Fibroblast of villous mesenchyme (primary cell): ENCODE data around the gene UQCR10. TPM values are rescaled to one million over a fixed set of nuclear protein-coding genes. Genes with fewer than 3 reads are reported as not detected.
A peak's percentile ranks its signal among the peaks of the same experiment; 100 is the strongest.

Source experiments
- DNase-seq: peaks from one replicate; pipeline ENCODE4 v3.0.0-alpha.2; 2010; ENCODE audit warnings: low read depth
- H3K4me3 ChIP-seq: 2 replicates; pipeline ENCODE4 v1.5.1; 2011; ENCODE audit warnings: low read depth, mild to moderate bottlenecking, low read length
- total RNA-seq: library from RNA; depleted of rRNA; stranded (reverse); fragments of >200 nt; gene quantifications from 2 replicates; pipeline ENCODE4 v1.2.3, GENCODE V29; 2012
- TF ChIP-seq, protein P1 (sequence below): IDR thresholded peaks from 2 replicates; pipeline ENCODE4 v1.5.1; 2012; ENCODE audit warnings: low read depth, mild to moderate bottlenecking, low read length; ENCODE audit not compliant: insufficient read depth

Gene UQCR10
- 59.6 and 60.9 TPM in 2 replicates for total RNA-seq

DNA sequence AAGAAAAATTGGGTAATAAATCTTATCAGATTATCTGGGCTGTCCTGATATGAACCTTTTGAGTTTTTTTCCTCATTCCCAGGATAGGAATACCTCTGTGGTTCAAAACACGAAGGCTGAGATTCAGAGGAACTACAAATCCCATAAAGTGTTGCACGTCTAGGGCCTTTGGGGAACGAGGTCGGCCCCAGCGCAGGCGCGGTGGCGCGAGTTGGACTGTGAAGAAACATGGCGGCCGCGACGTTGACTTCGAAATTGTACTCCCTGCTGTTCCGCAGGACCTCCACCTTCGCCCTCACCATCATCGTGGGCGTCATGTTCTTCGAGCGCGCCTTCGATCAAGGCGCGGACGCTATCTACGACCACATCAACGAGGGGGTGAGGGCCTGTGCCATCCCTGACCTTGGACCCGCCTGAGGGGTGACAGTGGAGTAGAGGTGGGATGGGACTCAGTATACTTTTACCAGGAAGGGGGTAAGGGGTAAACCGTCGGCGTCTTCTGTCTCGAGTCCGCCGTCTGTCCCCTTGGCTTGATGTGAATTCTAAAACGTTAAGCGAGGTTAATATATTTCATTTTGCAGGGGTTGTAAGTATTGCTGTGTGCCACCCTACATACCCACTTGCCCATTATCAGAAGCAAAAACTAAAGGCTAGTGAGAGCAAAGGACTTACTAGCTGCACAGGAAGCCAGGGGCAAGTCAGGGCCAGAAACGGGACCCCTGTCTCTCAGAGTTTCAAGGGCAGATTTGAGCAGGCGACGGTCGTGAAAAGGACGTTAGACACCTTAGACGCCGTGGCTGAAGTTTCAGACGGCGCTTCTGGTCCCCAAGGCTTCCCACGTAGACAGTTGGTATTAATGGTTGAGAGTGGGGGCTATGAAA is at the start of gene UQCR10:
TSS of gene UQCR10 (plus strand) at position 199 of the 881 bp plus-strand sequence. CDS start at position 229, 30 bp downstream.
- peak within 1 kb of the TSS; percentile 100 for H3K4me3 ChIP-seq
- TF ChIP-seq, protein P1, sequence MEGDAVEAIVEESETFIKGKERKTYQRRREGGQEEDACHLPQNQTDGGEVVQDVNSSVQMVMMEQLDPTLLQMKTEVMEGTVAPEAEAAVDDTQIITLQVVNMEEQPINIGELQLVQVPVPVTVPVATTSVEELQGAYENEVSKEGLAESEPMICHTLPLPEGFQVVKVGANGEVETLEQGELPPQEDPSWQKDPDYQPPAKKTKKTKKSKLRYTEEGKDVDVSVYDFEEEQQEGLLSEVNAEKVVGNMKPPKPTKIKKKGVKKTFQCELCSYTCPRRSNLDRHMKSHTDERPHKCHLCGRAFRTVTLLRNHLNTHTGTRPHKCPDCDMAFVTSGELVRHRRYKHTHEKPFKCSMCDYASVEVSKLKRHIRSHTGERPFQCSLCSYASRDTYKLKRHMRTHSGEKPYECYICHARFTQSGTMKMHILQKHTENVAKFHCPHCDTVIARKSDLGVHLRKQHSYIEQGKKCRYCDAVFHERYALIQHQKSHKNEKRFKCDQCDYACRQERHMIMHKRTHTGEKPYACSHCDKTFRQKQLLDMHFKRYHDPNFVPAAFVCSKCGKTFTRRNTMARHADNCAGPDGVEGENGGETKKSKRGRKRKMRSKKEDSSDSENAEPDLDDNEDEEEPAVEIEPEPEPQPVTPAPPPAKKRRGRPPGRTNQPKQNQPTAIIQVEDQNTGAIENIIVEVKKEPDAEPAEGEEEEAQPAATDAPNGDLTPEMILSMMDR, result no peak
- DNase-seq, result peak; percentile 92

DNA sequence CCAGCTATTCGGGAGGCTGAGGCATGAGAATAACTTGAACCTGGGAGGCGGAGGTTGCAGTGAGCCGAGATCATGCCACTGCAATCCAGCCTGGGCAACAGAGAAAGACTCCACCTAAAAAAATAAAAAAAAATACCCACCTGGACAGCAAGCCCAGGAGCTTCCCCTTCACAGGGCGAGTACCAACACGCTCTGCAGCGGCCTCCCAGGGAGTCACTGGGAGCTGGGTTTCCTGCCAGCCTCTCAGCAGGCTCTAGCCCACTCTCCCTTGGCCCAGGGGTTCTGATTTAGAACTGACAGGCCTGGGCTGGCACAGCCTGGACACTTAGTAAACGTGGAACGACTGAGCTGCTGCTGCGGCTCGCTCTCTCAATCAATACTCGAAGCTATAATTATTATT is 49.4 kb upstream of the UQCR10 start:
- no peak overlapping the region for H3K4me3 ChIP-seq
- no peak for DNase-seq
- TF ChIP-seq, protein P1, result no peak

DNA sequence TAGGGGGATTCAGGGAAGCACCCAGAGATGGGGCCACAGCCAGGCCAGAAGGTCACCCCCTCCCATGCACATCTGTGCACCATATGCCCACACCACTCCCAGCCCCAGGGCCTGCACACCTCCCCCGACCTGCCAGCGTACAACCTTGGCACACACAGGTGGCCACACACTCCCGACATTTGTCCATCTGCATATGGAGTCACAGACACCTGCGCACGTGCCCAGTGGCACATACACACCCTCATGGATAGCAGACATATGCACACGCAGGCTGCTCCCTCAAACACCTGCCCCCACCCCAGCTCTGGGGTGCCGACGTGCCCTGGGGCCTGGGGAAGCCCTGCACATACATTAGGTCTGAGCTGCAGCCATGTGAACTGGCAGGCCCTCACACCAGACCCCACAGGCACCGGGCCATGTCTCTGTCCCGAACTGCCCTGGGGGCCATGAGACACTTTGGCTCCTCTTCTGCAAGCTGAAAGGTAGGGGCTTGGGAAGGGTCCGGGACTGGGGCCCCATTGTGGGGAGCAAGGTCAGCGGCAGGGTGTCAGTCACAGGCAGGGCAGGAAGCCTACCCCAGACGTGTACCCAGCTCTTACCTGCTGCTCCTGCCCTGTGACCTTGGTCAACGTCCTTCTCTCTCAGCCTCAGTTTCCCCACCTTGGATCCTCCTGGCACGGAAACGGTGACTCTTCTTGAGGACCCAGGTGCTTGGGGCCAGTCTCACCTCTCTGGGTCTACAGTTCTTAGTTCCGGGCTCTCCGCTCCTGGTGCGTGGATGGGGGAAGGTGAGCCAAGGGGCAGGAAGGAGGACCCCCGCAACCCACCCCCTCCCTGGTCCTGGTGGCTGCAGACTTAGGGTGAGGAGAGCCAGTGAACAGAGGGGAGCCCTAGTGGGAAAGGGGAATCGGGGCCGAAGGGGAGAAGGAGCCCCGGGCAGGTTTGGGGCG is 47.9 kb upstream of the UQCR10 start:
- TF ChIP-seq, protein P1, result no peak
- no peak overlapping the region for H3K4me3 ChIP-seq
- no peak for DNase-seq

GRCh38 chr22:29719899-29720645 is 47.1 kb upstream of the UQCR10 start, which contains the start of gene CABP7:
Gene CABP7, plus strand, starts transcription at chr22:29720003. Its CDS starts 422 bp downstream, at chr22:29720425.
- no peak within 1 kb of the TSS for H3K4me3 ChIP-seq
- DNase-seq, result no peak
- TF ChIP-seq, protein P1, result no peak

GRCh38 chr22:29720811-29721323 is 46.3 kb upstream of the UQCR10 start:
- no peak for DNase-seq
- TF ChIP-seq, protein P1, result no peak
- no peak overlapping the region for H3K4me3 ChIP-seq

GRCh38 chr22:29722151-29722550 is 45.0 kb upstream of the UQCR10 start:
- H3K4me3 ChIP-seq, result no peak overlapping the region
- TF ChIP-seq, protein P1, result no peak
- DNase-seq, result no peak
